ACC112 (cell line): ENCODE results near the gene GPER1.
A peak's percentile ranks its signal among the peaks of the same experiment; 100 is the strongest.

Source experiments
- H2AFZ ChIP-seq: fragments of 200-600 bp; sonication (generic); one replicate; pipeline ENCODE4 v1.6.0; 2017; ENCODE audit warnings: antibody characterized with exemption, low read length; ENCODE audit not compliant: unreplicated experiment
- H3K27ac ChIP-seq: fragments of 200-600 bp; sonication (generic); 2 replicates; pipeline ENCODE4 v1.5.1; 2014; ENCODE audit warnings: low read depth, mild to moderate bottlenecking, antibody characterized with exemption, low read length, moderate library complexity
- H3K27me3 ChIP-seq: fragments of 200-600 bp; sonication (generic); 2 replicates; pipeline ENCODE4 v1.6.1; 2014; ENCODE audit warnings: mild to moderate bottlenecking, antibody characterized with exemption, low read length, moderate library complexity, mixed read lengths; ENCODE audit not compliant: insufficient read depth
- H3K36me3 ChIP-seq: fragments of 200-600 bp; sonication (generic); 2 replicates; pipeline ENCODE4 v1.6.1; 2016; ENCODE audit warnings: mild to moderate bottlenecking, antibody characterized with exemption, low read length, moderate library complexity, mixed read lengths; ENCODE audit not compliant: insufficient read depth
- H3K4me1 ChIP-seq: fragments of 200-600 bp; sonication (generic); one replicate; pipeline ENCODE4 v1.6.1; 2016; ENCODE audit warnings: low read length, mixed read lengths; ENCODE audit not compliant: insufficient read depth, unreplicated experiment, control insufficient read depth
- H3K4me3 ChIP-seq: fragments of 200-600 bp; sonication (generic); 2 replicates; pipeline ENCODE4 v1.5.1; 2014; ENCODE audit warnings: mild to moderate bottlenecking, low read depth, low read length
- H3K79me2 ChIP-seq: fragments of 200-600 bp; sonication (generic); one replicate; pipeline ENCODE4 v1.6.0; 2016; ENCODE audit warnings: low read length; ENCODE audit not compliant: control insufficient read depth, unreplicated experiment, insufficient read depth

GPER1 gene

GRCh38 chr7:1124816-1125602, 37.1 kb downstream of the GPER1 start:
- H3K4me1 ChIP-seq: peaks cover 20% of the 10 kb centered on the region
- H3K79me2 ChIP-seq: peaks cover 10% of the 10 kb centered on the region
- H3K27ac ChIP-seq: no peak overlapping the region
- no peak overlapping the region for H2AFZ ChIP-seq
- H3K4me3 ChIP-seq: peak overlapping the region; percentile 49
- no peaks in the 10 kb centered on the region for H3K27me3 ChIP-seq
- no peaks in the 10 kb centered on the region for H3K36me3 ChIP-seq

GRCh38 chr7:1125603-1125969, 37.7 kb downstream of the GPER1 start:
- no peaks in the 10 kb centered on the region for H3K36me3 ChIP-seq

GRCh38 chr7:1127001-1127400, 39.1 kb downstream of the GPER1 start:
- Histone ChIP-seq H3K79me2 (peaks cover 6% of the 10 kb centered on the region), H2AFZ (no peak overlapping the region), H3K4me3 (no peak overlapping the region), H3K36me3 (no peaks in the 10 kb centered on the region), H3K27me3 (no peaks in the 10 kb centered on the region), H3K27ac (no peak overlapping the region), H3K4me1 (peaks cover 20% of the 10 kb centered on the region)

More at GRCh38 chr7:1125603-1125969, 37.7 kb downstream of the GPER1 start:
- no peaks in the 10 kb centered on the region for H3K27me3 ChIP-seq
- H2AFZ ChIP-seq: no peak overlapping the region
- H3K4me1 ChIP-seq: peaks cover 20% of the 10 kb centered on the region
- H3K27ac ChIP-seq: no peak overlapping the region
- no peak overlapping the region for H3K4me3 ChIP-seq
- H3K79me2 ChIP-seq: peaks cover 10% of the 10 kb centered on the region

GRCh38 chr7:1129431-1129830, 41.5 kb downstream of the GPER1 start:
- H3K4me1 ChIP-seq: peaks cover 10% of the 10 kb centered on the region
- no peaks in the 10 kb centered on the region for H3K36me3 ChIP-seq

GRCh38 chr7:1130021-1130990, 42.4 kb downstream of the GPER1 start:
- Histone ChIP-seq H3K79me2 (no peaks in the 10 kb centered on the region), H3K4me3 (no peak overlapping the region)

More at GRCh38 chr7:1129431-1129830, 41.5 kb downstream of the GPER1 start:
- Histone ChIP-seq H3K79me2 (no peaks in the 10 kb centered on the region), H3K4me3 (no peak overlapping the region), H3K27me3 (no peaks in the 10 kb centered on the region), H2AFZ (no peak overlapping the region), H3K27ac (no peak overlapping the region)

GRCh38 chr7:1131471-1132265, 43.8 kb downstream of the GPER1 start:
- Histone ChIP-seq H3K4me1 (peaks cover 1% of the 10 kb centered on the region), H3K4me3 (no peak overlapping the region), H3K79me2 (peaks cover 1% of the 10 kb centered on the region), H2AFZ (no peak overlapping the region), H3K36me3 (no peaks in the 10 kb centered on the region), H3K27ac (no peak overlapping the region), H3K27me3 (no peaks in the 10 kb centered on the region)

More at GRCh38 chr7:1130021-1130990, 42.4 kb downstream of the GPER1 start:
- Histone ChIP-seq H3K36me3 (no peaks in the 10 kb centered on the region), H3K4me1 (peaks cover 2% of the 10 kb centered on the region), H2AFZ (no peak overlapping the region), H3K27ac (no peak overlapping the region), H3K27me3 (no peaks in the 10 kb centered on the region)

- H3K27ac ChIP-seq: no peak overlapping the region
- peaks cover 9% of the 10 kb centered on the region for H3K4me1 ChIP-seq
- H3K4me3 ChIP-seq: no peak overlapping the region
- peaks cover 11% of the 10 kb centered on the region for H3K79me2 ChIP-seq
- no peaks in the 10 kb centered on the region for H3K27me3 ChIP-seq
- H2AFZ ChIP-seq: no peak overlapping the region
- H3K36me3 ChIP-seq: no peaks in the 10 kb centered on the region
Measured at GRCh38 chr7:1134951-1135350, 47.0 kb downstream of the GPER1 start.

- peaks cover 9% of the 10 kb centered on the region for H3K4me1 ChIP-seq
- H2AFZ ChIP-seq: no peak overlapping the region
- H3K27ac ChIP-seq: no peak overlapping the region
- peak overlapping the region; percentile 80 for H3K4me3 ChIP-seq
- H3K36me3 ChIP-seq: no peaks in the 10 kb centered on the region
- H3K27me3 ChIP-seq: no peaks in the 10 kb centered on the region
- H3K79me2 ChIP-seq: peaks cover 11% of the 10 kb centered on the region
Measured at GRCh38 chr7:1136841-1137516, 49.1 kb downstream of the GPER1 start.

GRCh38 chr7:1137517-1138167, 49.7 kb downstream of the GPER1 start:
- H3K4me1 ChIP-seq: peaks cover 9% of the 10 kb centered on the region
- H2AFZ ChIP-seq: peak overlapping the region; percentile 62
- H3K27ac ChIP-seq: peak overlapping the region; percentile 55; the same call in 1 of the 2 replicates
- H3K36me3 ChIP-seq: no peaks in the 10 kb centered on the region
- H3K27me3 ChIP-seq: no peaks in the 10 kb centered on the region
- peak overlapping the region; percentile 80 for H3K4me3 ChIP-seq
- peaks cover 11% of the 10 kb centered on the region for H3K79me2 ChIP-seq
